ENCODE results near the gene ZNF664. TPM values are rescaled to one million over a fixed set of nuclear protein-coding genes. Genes with fewer than 3 reads are reported as not detected.

ZNF664 gene
- total RNA-seq, 2 donors from 2014 or later, result 124 TPM

- Histone ChIP-seq H3K4me3 (no peak overlapping the region), H3K36me3 (no peaks in the 10 kb centered on the region), H3K9me3 (no peaks in the 10 kb centered on the region), H3K9ac (ENCODE audit: low read depth in 2 of 2, low read length in 2 of 2) (no peak overlapping the region), H3K27ac (no peak overlapping the region), H3K4me1 (no peaks in the 10 kb centered on the region), H3K27me3 (no peaks in the 10 kb centered on the region)
- intact Hi-C loops (cut with DNase I), result no loop called here
- TF ChIP-seq, protein P1, sequence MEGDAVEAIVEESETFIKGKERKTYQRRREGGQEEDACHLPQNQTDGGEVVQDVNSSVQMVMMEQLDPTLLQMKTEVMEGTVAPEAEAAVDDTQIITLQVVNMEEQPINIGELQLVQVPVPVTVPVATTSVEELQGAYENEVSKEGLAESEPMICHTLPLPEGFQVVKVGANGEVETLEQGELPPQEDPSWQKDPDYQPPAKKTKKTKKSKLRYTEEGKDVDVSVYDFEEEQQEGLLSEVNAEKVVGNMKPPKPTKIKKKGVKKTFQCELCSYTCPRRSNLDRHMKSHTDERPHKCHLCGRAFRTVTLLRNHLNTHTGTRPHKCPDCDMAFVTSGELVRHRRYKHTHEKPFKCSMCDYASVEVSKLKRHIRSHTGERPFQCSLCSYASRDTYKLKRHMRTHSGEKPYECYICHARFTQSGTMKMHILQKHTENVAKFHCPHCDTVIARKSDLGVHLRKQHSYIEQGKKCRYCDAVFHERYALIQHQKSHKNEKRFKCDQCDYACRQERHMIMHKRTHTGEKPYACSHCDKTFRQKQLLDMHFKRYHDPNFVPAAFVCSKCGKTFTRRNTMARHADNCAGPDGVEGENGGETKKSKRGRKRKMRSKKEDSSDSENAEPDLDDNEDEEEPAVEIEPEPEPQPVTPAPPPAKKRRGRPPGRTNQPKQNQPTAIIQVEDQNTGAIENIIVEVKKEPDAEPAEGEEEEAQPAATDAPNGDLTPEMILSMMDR (IDR thresholded peaks at IDR 0.05), result no peak
- DNase-seq, result no peak
These were observed 34.1 kb upstream of the ZNF664 start for GRCh38 chr12:123938679-123939480.

DNA sequence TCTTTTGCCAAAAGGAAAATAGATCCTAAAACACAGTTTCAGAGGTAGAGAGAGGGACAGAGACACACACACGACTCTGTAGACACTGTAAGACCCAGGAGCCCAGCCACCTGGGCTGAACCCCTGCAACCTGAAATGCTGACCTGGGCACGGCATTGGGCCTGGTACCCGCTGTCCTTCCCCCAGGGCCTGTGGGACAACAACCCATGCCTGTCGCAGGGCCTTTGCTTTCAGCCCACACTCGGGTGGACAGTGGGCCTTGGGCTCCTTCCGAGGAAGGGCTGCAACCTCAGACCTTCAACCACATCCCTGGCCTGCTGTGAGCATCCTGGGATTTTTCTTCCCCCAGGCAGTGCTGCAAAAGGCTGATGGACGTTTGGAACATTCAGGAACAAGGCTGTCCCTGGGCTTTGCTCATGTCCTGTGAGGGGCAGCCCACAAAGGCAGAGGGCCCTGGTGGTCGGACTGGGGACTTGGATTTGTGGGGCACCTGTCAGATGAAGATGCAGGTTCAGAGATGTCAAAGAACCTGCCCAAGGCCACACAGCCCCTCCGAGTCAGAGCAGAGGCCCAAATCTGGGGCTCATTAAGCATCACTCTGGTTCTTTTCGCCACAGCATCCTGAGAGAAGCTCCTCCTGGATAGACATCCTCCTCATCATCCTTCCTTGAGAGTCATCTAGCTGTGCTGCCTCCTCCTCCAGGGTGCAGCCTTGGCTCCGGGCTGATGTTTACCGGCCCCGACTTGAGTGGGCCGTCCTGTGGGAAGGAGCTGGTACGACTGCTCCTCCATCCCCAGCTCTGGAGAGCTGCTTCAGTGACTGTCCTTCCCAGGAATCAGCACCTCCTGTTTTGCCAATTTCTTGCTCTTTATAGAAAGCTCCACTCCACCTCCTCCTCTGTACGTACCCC, 33.0 kb upstream of the ZNF664 start:
- Histone ChIP-seq H3K4me1 (no peaks in the 10 kb centered on the region), H3K9me3 (no peaks in the 10 kb centered on the region), H3K27ac (no peak overlapping the region), H3K9ac (ENCODE audit: low read depth in 2 of 2, low read length in 2 of 2) (no peak overlapping the region), H3K4me3 (no peak overlapping the region), H3K27me3 (no peaks in the 10 kb centered on the region), H3K36me3 (no peaks in the 10 kb centered on the region)
- DNase-seq, result no peak
- intact Hi-C loops (cut with DNase I), result no loop called here
- TF ChIP-seq, protein P1 (IDR thresholded peaks at IDR 0.05), result no peak

DNA sequence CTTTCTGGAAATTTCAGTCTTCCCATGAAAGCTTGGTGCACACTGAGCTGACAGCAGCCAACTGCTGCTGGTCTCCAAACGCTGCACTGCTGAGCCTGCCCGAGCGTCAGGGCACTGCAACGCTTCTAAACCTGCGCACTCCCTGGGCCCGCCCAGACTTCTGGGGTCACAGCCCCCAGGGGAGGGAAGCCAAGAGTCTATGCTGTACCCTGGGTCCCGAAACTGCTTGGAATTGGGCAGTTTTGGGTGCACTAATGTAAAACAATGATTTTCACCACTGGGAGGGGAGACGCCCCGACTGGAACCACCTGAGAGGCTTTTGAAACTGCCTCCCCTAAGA, 32.4 kb upstream of the ZNF664 start:
- Histone ChIP-seq H3K36me3 (no peaks in the 10 kb centered on the region), H3K27me3 (no peaks in the 10 kb centered on the region), H3K27ac (no peak overlapping the region), H3K4me1 (no peaks in the 10 kb centered on the region), H3K4me3 (no peak overlapping the region), H3K9ac (ENCODE audit: low read depth in 2 of 2, low read length in 2 of 2) (no peak overlapping the region), H3K9me3 (no peaks in the 10 kb centered on the region)
- intact Hi-C loops (cut with DNase I), result no loop called here
- TF ChIP-seq, protein P1 (IDR thresholded peaks at IDR 0.05), result no peak
- DNase-seq, result no peak

- Histone ChIP-seq H3K4me3 (no peak overlapping the region), H3K36me3 (no peaks in the 10 kb centered on the region), H3K9me3 (no peaks in the 10 kb centered on the region), H3K27ac (no peak overlapping the region), H3K27me3 (no peaks in the 10 kb centered on the region), H3K4me1 (no peaks in the 10 kb centered on the region), H3K9ac (ENCODE audit: low read depth in 2 of 2, low read length in 2 of 2) (no peak overlapping the region)
- intact Hi-C loops (cut with DNase I), result no loop called here
- TF ChIP-seq, protein P1 (IDR thresholded peaks at IDR 0.05), result no peak
- DNase-seq, result no peak
These were observed 32.0 kb upstream of the ZNF664 start for GRCh38 chr12:123941000-123941399.

- DNase-seq, result no peak
- Histone ChIP-seq H3K36me3 (no peaks in the 10 kb centered on the region), H3K9me3 (no peaks in the 10 kb centered on the region), H3K27me3 (no peaks in the 10 kb centered on the region), H3K4me1 (no peaks in the 10 kb centered on the region), H3K9ac (ENCODE audit: low read depth in 2 of 2, low read length in 2 of 2) (no peak overlapping the region), H3K27ac (no peak overlapping the region), H3K4me3 (no peak overlapping the region)
- intact Hi-C loops (cut with DNase I), result no loop called here
- TF ChIP-seq, protein P1 (IDR thresholded peaks at IDR 0.05), result no peak
These were observed 31.3 kb upstream of the ZNF664 start for GRCh38 chr12:123941624-123942237.
